RWPE1 (cell line): ENCODE results near the gene DDX17.

Experiments used
- CTCF ChIA-PET: fragments of 350-600 bp; sonication (Branson Sonifier 250); formaldehyde crosslinking; extraction: SDS; loops from one replicate; lab custom pipeline; 2021; lab: Yijun Ruan, JAX
- POLR2A ChIA-PET: fragments of 400-600 bp; formaldehyde crosslinking; extraction: SDS; loops from one replicate; lab custom pipeline; 2020; ENCODE audit warnings: antibody characterized with exemption; ENCODE audit not compliant: low non-redundant PET; lab: Yijun Ruan, JAX
- DNase-seq: peaks from one replicate; pipeline ENCODE4 v3.0.0; 2012; ENCODE audit warnings: low spot score
- H3K27ac ChIP-seq: fragments of 450-650 bp; 2 replicates; pipeline ENCODE4 v1.5.1; 2017
- TF ChIP-seq, protein P1 (sequence below): fragments of 450-650 bp; conservative IDR thresholded peaks from 2 replicates; pipeline ENCODE4 v1.5.1; 2017; ENCODE audit warnings: low read depth, mild to moderate bottlenecking

The DDX17 gene

DNA sequence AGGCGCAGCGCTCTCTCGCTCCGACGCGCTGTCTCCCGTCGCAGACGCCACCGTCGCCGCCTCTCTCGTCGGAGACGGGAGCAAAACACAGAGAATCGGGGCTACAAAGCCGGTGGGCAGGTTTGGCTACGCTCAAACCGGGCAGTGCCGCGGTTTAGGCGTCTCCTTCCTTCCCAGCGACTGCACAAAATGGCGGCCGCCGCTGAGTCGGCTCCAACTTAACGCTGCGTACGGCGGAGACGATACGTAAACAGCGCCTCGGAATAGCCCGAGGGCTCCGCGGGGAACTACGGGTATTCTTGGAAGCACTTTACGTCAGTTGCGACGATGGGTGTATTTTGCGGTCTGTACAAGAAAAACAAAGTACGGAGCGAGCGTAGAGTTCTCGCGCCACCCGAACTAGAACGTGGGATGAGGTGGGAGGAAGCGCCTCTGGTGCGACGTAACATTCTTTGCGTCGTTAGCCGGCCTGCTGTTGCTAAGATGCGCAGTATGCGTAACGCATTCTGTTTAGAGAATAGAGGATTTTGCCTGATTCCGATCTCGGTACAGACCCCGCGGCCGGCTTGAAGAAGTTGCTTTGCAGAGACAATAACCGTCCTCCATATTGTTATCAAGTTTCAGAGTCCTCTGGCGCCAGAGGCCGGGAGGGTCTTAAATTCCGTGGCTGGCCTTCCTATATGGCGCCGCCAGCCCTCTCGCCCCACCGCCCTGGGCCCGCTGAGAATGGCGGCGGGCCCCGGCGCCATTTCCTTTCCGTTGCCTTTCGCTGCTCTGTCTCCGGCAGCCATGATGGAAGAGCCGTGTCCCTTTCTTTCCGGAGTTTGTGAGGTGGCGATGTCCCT, at the start of gene DDX17:
Gene DDX17 (minus strand): TSS at position 194 of the 845 bp plus-strand sequence.
- TF ChIP-seq, protein P1, sequence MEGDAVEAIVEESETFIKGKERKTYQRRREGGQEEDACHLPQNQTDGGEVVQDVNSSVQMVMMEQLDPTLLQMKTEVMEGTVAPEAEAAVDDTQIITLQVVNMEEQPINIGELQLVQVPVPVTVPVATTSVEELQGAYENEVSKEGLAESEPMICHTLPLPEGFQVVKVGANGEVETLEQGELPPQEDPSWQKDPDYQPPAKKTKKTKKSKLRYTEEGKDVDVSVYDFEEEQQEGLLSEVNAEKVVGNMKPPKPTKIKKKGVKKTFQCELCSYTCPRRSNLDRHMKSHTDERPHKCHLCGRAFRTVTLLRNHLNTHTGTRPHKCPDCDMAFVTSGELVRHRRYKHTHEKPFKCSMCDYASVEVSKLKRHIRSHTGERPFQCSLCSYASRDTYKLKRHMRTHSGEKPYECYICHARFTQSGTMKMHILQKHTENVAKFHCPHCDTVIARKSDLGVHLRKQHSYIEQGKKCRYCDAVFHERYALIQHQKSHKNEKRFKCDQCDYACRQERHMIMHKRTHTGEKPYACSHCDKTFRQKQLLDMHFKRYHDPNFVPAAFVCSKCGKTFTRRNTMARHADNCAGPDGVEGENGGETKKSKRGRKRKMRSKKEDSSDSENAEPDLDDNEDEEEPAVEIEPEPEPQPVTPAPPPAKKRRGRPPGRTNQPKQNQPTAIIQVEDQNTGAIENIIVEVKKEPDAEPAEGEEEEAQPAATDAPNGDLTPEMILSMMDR, result no peak

DNA sequence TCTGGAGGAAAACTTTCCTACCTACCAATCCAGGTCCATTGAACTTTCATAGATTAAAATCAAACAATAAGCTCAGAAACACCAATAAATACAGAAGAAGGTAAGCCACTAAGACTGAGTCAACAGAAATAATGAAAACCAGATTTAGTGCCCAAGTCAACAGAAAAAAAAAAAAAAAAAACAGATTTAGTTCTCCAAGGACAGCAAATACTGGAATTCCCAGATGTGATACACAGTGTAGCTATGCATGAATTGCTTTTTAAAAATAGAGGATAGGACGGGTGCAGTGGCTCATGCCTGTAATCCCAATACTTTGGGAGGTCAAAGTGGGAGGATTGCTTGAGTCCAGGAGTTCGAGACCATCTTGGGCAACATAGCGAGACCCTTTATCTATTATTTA, 48.2 kb upstream of the DDX17 start:
- DNase-seq, result no peak
- TF ChIP-seq, protein P1, result no peak
- H3K27ac ChIP-seq, result no peak overlapping the region
- POLR2A ChIA-PET, result interaction anchor here (0.6 kb wide), 3 partner anchors 34 to 503 kb away, joined by 3 to 10 read pairs (median 4); no protein-coding TSS in a partner anchor
- CTCF ChIA-PET, result interaction anchor here (0.7 kb wide), 1 partner anchor 19 kb away, joined by 5 read pairs; no protein-coding TSS in a partner anchor

More for the DNA sequence above, at the start of gene DDX17:
- peak; percentile 89 for DNase-seq
- peak within 1 kb of the TSS; percentile 97 for H3K27ac ChIP-seq
- ChIA-PET CTCF (no interaction called here), POLR2A (no interaction called here)

DNA sequence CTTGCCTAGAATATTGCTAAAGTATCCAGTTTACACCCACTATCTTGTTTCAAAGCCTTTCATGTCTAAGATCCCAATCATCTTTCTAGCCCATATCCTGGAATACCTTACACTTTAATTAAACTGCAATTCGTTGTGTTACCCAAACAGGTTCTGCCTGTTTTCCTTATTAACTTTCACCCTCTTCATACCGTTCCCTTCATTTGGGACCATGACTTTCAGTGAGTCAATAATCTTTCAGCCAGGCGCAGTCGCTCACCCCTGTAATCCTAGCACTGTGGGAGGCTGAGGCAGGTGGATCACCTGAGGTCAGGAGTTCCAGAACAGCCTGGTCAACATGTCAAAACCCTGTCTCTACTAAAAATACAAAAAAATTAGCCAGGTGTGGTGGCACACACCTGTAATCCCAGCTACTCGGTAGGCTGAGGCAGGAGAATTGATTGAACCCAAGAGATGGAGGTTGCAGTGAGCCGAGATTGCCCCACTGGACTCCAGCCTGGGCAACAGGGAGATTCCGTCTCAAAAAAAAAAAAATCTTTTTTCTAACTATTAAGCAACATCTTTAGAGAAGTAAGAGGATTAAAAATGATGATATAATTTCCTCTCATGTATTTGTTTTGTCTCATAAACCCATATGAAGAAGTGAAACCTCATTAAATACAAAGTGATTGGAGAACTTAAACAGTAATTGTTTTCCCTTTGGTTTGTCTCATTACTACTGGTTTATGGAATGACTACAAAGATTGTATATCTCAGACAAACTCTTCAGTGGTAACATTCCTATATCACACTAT, 43.2 kb upstream of the DDX17 start:
- no peak overlapping the region for H3K27ac ChIP-seq
- peak; percentile 13 for DNase-seq
- ChIA-PET CTCF (no interaction called here), POLR2A (no interaction called here)
- TF ChIP-seq, protein P1, result no peak

DNA sequence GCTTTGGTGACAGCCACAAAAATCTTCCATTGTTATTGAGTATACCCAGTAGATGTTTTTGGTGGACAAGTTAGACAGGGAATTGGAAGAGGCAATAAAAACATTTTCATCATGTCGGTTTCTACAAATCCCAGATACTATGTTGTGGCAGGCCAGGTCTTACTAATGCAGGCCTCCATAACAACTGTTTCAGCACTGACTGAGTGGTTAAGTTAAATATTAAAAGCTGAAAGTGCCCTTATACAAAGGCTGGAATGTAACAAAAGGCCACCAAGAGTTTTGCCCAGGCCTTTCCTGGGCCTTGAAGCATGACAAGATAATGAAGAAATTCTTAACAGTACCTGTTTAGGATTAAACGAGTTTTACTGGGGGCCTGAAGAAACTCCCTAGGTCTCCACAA, 34.6 kb upstream of the DDX17 start:
- TF ChIP-seq, protein P1, result no peak
- no peak for DNase-seq
- ChIA-PET POLR2A (no interaction called here), CTCF (no interaction called here)
- no peak overlapping the region for H3K27ac ChIP-seq

DNA sequence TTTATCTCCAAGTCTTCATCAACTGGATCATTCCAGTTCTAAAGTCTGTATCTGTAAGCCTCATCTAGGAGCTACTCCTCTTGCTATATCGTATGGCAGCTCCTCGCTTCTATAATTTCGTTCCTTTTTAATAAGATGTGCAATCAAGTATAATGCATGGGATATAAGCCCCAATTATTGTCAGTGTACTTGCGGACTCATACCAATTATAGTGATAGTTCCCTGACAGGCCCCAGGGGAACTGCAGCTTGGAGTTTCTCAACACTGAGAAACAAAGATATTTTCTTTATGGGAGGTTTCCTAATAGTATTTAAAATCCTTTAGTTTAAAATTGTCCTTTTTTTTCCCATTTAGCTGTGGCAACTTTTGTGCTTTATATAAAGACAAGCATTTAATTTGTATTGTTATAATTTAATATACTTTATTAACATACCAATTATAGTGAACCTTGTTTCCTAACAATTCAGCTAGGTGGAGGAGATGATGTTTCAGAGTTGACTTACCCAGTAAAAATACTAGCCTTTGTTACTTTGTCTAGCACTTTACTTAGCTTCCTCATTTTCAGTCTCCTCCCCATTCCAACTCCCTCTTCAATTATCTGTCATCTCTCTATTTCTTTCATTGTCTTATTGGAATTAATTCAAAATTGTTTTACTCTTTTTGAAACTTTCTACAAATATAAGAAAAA, 25.3 kb upstream of the DDX17 start:
- POLR2A ChIA-PET, result no interaction called here
- TF ChIP-seq, protein P1, result no peak
- H3K27ac ChIP-seq, result no peak overlapping the region
- CTCF ChIA-PET, result interaction anchor here (0.7 kb wide), 1 partner anchor 90 kb away, joined by 3 read pairs; no protein-coding TSS in a partner anchor
- no peak for DNase-seq

DNA sequence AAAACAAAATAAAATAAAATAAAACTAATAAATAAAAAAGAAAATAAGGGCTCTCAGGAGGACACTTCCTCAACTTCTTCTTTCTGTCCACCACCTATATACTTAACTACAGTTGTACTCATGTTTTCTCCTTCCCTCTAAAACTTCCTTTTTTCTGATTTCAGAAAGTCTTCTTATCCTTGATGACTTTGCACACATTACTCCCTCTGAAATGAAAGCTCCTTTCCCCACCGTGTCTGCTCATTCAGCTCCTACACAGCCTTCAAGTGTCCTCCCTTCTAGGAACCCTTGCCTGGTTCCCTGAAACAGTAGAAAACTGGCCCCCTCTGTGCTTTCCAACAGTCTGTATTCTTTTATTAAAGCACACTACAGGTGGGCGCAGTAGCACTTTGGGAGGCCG, 18.3 kb upstream of the DDX17 start:
- H3K27ac ChIP-seq, result no peak overlapping the region
- POLR2A ChIA-PET, result no interaction called here
- TF ChIP-seq, protein P1, result no peak
- DNase-seq, result no peak
- CTCF ChIA-PET, result no interaction called here
